HEK293 (cell line): ENCODE data around the gene PODXL2.
"Not testable (repeated sequence)": the region's sequence is repeated elsewhere in the genome, so short reads cannot be mapped to it uniquely, and the experiment has no call there.

Experiments used
- CTCF ChIA-PET: fragments of 350-600 bp; formaldehyde crosslinking; extraction: SDS; loops from one replicate; lab custom pipeline; 2021; ENCODE audit warnings: antibody characterized with exemption; lab: Yijun Ruan, JAX
- POLR2A ChIA-PET: fragments of 300-600 bp; formaldehyde crosslinking; extraction: SDS; loops from one replicate; lab custom pipeline; 2020; ENCODE audit warnings: antibody characterized with exemption, inconsistent platforms; lab: Yijun Ruan, JAX
- H3K27ac ChIP-seq: fragments of 200-500 bp; sonication (Bioruptor generic); 2 replicates; pipeline ENCODE4 v1.5.1; 2014; ENCODE audit warnings: low read depth, low read length, control low read depth, inconsistent platforms; ENCODE audit errors: extremely low read depth
- H3K36me3 ChIP-seq, 2 experiments: fragments of 200-500 bp in 1 of 2; sonication (Bioruptor generic) in 1 of 2; 1 replicate in 1 of 2; 2 replicates in 1 of 2; pipeline ENCODE4 v1.5.1; 2014 to 2017; ENCODE audit warnings: inconsistent platforms in 2 of 2, low read length in 2 of 2; ENCODE audit not compliant: control insufficient read depth in 2 of 2, insufficient read depth in 1 of 2
- H3K4me1 ChIP-seq: fragments of 200-500 bp; sonication (Bioruptor generic); 2 replicates; pipeline ENCODE4 v1.5.1; 2014; ENCODE audit warnings: mild to moderate bottlenecking, low read length, inconsistent platforms; ENCODE audit not compliant: control insufficient read depth, insufficient read depth
- H3K4me3 ChIP-seq: 2 replicates; pipeline ENCODE4 v1.5.1; 2011; ENCODE audit warnings: low read depth, mild to moderate bottlenecking, control low read depth, low read length, moderate library complexity
- H3K9me3 ChIP-seq: fragments of 200-500 bp; sonication (Bioruptor generic); 2 replicates; pipeline ENCODE4 v1.5.1; 2014; ENCODE audit warnings: low read depth, low read length, inconsistent platforms; ENCODE audit not compliant: control insufficient read depth, insufficient read depth
- IKZF3 ChIP-seq: fragments of 450-650 bp; IDR thresholded peaks from 2 replicates; pipeline ENCODE4 v1.5.0; 2018; ENCODE audit warnings: missing biosample characterization, mild to moderate bottlenecking, missing genetic modification characterization, moderate library complexity
- KLF1 ChIP-seq: fragments of 450-650 bp; formaldehyde crosslinking; IDR thresholded peaks from 2 replicates; pipeline ENCODE4 v1.5.1; 2016; ENCODE audit warnings: missing biosample characterization, missing genetic modification characterization
- KLF9 ChIP-seq: fragments of 450-650 bp; formaldehyde crosslinking; IDR thresholded peaks from 2 replicates; pipeline ENCODE4 v1.5.1; 2016; ENCODE audit warnings: missing biosample characterization, missing genetic modification characterization, low read depth
- ZBTB48 ChIP-seq: fragments of 450-650 bp; formaldehyde crosslinking; IDR thresholded peaks from 2 replicates; pipeline ENCODE4 v1.5.1; 2016; ENCODE audit warnings: missing biosample characterization, missing genetic modification characterization
- ZIC2 ChIP-seq: fragments of 450-650 bp; formaldehyde crosslinking; IDR thresholded peaks from 2 replicates; pipeline ENCODE4 v1.5.1; 2016; ENCODE audit warnings: missing biosample characterization, missing genetic modification characterization
- ZNF146 ChIP-seq: fragments of 450-650 bp; formaldehyde crosslinking; IDR thresholded peaks from 2 replicates; pipeline ENCODE4 v1.5.1; 2016; ENCODE audit warnings: missing biosample characterization, missing genetic modification characterization
- ZNF18 ChIP-seq: fragments of 450-650 bp; formaldehyde crosslinking; IDR thresholded peaks from 2 replicates; pipeline ENCODE4 v1.5.1; 2016; ENCODE audit warnings: missing biosample characterization, missing genetic modification characterization
- ZNF350 ChIP-seq: fragments of 450-650 bp; formaldehyde crosslinking; IDR thresholded peaks from 2 replicates; pipeline ENCODE4 v1.5.0; 2017; ENCODE audit warnings: missing biosample characterization, mild to moderate bottlenecking, missing genetic modification characterization
- ZNF623 ChIP-seq: fragments of 450-650 bp; formaldehyde crosslinking; IDR thresholded peaks from 2 replicates; pipeline ENCODE4 v1.5.1; 2016; ENCODE audit warnings: missing biosample characterization, missing genetic modification characterization
- ZNF747 ChIP-seq: fragments of 450-650 bp; formaldehyde crosslinking; IDR thresholded peaks from 2 replicates; pipeline ENCODE4 v1.5.1; 2016; ENCODE audit warnings: missing biosample characterization, missing genetic modification characterization
- ZNF776 ChIP-seq: fragments of 450-650 bp; formaldehyde crosslinking; IDR thresholded peaks from 2 replicates; pipeline ENCODE4 v1.5.0; 2017; ENCODE audit warnings: missing biosample characterization, missing genetic modification characterization, borderline replicate concordance
- ZNF791 ChIP-seq: fragments of 450-650 bp; formaldehyde crosslinking; IDR thresholded peaks from 2 replicates; pipeline ENCODE4 v1.5.1; 2016; ENCODE audit warnings: missing biosample characterization, missing genetic modification characterization
- ZNF792 ChIP-seq: fragments of 450-650 bp; formaldehyde crosslinking; IDR thresholded peaks from 2 replicates; pipeline ENCODE4 v1.5.1; 2016; ENCODE audit warnings: missing biosample characterization, missing genetic modification characterization
- TF ChIP-seq, protein P1 (sequence below): fragments of 450-650 bp; formaldehyde crosslinking; IDR thresholded peaks from 2 replicates; pipeline ENCODE4 v1.5.1; 2016; ENCODE audit warnings: missing biosample characterization, missing genetic modification characterization
- TF ChIP-seq, protein P2 (sequence below): fragments of 450-650 bp; formaldehyde crosslinking; IDR thresholded peaks from 2 replicates; pipeline ENCODE4 v1.5.1; 2016; ENCODE audit warnings: missing biosample characterization, missing genetic modification characterization
- TF ChIP-seq, protein P3 (sequence below): fragments of 450-650 bp; formaldehyde crosslinking; optimal IDR thresholded peaks from 2 replicates; pipeline ENCODE3; 2016; ENCODE audit warnings: missing biosample characterization, mild to moderate bottlenecking, missing genetic modification characterization

The PODXL2 gene

DNA sequence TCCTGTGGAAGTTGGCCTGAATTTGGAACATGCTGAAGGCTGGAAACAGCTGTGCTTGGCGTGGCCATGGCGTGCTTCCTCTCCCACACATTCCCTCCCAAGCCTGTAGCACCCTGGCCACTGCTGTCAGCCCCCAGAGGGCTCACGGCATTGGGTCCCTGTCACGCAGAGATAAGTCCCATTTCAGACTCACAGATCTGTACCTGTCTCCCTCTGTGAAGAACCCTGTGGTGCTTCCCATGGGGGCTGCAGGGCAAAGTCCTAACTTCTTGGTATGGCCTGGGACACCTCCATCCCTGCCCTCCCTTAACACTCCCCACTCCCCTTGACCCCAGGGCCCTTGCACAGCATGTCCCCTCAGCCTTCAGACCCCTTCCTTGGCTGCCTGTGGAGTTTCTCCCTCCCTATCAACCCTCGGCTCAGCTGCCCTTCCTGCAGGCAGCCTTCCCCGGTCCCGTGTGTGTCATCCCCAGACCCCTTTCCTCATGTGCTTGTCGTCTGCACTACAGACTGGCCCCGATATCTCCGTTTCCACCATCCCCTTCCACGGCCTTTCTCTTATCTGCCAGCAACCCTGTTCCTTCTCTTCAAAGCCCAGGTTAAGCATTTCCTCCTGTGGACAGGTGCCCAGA lies 72.4 kb downstream of the PODXL2 start:
- TF ChIP-seq ZNF623 (tag by site-specific recombination): peak; percentile 31; the same call in 1 of the 2 replicates
- TF ChIP-seq KLF9 (tag by site-specific recombination): no peak
- peak; percentile 66 for TF ChIP-seq ZIC2
- Histone ChIP-seq H3K4me1 (no peaks in the 10 kb centered on the region), H3K9me3 (no peaks in the 10 kb centered on the region), H3K27ac (no peak overlapping the region), H3K36me3 (no peaks in the 10 kb centered on the region), H3K4me3 (no peak overlapping the region)
- CTCF ChIA-PET: no interaction called here
- POLR2A ChIA-PET: no interaction called here

DNA sequence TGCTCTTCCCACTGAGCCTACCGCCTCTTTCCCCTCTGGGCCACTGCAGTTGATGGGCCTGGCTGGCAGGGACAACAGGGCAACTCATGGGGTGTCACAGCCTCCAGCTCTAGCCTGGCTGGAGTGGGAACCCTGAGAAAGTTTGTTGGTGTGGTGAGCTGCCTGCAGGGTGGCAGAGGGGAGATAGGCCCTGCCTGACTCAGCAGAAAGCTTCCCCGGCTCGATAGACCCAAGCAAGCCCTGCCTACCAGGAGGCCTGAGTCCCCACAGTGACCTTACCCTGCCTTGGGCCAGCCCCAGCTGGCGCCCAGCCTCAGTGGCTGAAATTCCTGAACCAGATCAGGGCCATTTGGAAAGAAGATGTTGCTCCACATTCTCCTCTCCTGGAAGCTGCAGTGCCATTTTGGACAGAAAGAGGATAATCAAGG lies 73.2 kb downstream of the PODXL2 start:
- Histone ChIP-seq H3K4me3 (no peak overlapping the region), H3K9me3 (no peaks in the 10 kb centered on the region), H3K4me1 (no peaks in the 10 kb centered on the region)
- POLR2A ChIA-PET: no interaction called here
- CTCF ChIA-PET: no interaction called here
- TF ChIP-seq ZNF791 (tag by site-specific recombination) (no peak), ZNF776 (tag by site-specific recombination) (no peak), ZNF747 (tag by site-specific recombination) (no peak), ZNF792 (tag by site-specific recombination) (no peak), ZBTB48 (tag by site-specific recombination) (no peak), ZNF350 (tag by site-specific recombination) (no peak), KLF1 (tag by site-specific recombination) (no peak), IKZF3 (no peak)
- TF ChIP-seq, protein P1, sequence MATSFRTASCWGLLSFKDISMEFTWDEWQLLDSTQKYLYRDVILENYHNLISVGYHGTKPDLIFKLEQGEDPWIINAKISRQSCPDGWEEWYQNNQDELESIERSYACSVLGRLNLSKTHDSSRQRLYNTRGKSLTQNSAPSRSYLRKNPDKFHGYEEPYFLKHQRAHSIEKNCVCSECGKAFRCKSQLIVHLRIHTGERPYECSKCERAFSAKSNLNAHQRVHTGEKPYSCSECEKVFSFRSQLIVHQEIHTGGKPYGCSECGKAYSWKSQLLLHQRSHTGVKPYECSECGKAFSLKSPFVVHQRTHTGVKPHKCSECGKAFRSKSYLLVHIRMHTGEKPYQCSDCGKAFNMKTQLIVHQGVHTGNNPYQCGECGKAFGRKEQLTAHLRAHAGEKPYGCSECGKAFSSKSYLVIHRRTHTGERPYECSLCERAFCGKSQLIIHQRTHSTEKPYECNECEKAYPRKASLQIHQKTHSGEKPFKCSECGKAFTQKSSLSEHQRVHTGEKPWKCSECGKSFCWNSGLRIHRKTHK (tag by site-specific recombination): no peak
- TF ChIP-seq, protein P2, sequence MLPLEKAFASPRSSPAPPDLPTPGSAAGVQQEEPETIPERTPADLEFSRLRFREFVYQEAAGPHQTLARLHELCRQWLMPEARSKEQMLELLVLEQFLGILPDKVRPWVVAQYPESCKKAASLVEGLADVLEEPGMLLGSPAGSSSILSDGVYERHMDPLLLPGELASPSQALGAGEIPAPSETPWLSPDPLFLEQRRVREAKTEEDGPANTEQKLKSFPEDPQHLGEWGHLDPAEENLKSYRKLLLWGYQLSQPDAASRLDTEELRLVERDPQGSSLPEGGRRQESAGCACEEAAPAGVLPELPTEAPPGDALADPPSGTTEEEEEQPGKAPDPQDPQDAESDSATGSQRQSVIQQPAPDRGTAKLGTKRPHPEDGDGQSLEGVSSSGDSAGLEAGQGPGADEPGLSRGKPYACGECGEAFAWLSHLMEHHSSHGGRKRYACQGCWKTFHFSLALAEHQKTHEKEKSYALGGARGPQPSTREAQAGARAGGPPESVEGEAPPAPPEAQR: no peak
- TF ChIP-seq, protein P3, sequence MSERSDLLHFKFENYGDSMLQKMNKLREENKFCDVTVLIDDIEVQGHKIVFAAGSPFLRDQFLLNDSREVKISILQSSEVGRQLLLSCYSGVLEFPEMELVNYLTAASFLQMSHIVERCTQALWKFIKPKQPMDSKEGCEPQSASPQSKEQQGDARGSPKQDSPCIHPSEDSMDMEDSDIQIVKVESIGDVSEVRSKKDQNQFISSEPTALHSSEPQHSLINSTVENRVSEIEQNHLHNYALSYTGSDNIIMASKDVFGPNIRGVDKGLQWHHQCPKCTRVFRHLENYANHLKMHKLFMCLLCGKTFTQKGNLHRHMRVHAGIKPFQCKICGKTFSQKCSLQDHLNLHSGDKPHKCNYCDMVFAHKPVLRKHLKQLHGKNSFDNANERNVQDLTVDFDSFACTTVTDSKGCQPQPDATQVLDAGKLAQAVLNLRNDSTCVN: no peak
- TF ChIP-seq, all 188 proteins: peak for 0
- Histone ChIP-seq H3K27ac (no peak overlapping the region), H3K36me3 (no peaks in the 10 kb centered on the region)

DNA sequence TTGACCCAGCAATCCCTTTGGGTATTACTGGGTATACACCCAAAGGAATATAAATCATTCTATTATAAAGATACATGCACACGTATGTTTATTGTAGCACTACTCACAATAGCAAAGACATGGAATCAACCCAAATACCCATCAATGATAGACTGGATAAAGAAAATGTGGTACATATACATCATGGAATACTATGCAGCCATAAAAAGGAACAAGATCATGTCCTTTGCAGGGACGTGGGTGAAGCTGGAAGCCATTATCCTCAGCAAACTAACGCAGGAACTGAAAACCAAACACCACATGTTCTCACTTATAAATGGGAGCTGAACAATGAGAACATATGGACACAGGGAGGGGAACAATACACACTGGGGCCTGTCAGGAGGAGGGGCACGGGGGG lies 75.9 kb downstream of the PODXL2 start:
- H3K36me3 ChIP-seq, H3K4me1 ChIP-seq, H3K4me3 ChIP-seq, H3K9me3 ChIP-seq, H3K27ac ChIP-seq, POLR2A ChIA-PET: not testable (repeated sequence)
- peak; percentile 78 for TF ChIP-seq ZNF146 (tag by site-specific recombination)
- CTCF ChIA-PET: interaction anchor here (1.3 kb wide), 1 partner anchor 31 kb away, joined by 3 read pairs; no protein-coding TSS in a partner anchor

DNA sequence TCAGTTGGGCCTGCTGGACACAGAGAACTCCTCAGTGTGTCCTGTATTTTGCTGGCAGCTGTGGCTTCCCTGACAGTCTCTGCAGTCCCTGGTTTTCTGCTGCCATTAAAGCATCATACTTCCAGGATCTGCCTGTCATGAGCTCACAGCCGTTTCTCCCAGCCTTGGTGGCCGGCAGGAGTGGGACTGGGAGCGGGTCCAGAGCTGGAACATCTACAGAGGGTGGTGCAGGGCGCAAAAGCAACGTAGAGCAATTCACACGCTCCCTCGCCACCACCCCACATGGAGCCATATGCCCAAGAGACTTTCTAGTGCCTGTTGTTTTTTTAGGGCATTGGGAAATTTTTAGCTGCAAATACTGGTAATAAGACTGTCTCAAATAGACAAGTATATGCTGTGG lies 77.3 kb downstream of the PODXL2 start:
- CTCF ChIA-PET: interaction anchor here (1.3 kb wide), 1 partner anchor 11 kb away, joined by 5 read pairs; no protein-coding TSS in a partner anchor

More for the DNA sequence above, 77.3 kb downstream of the PODXL2 start:
- no peaks in the 10 kb centered on the region for H3K9me3 ChIP-seq
- no peak overlapping the region for H3K4me3 ChIP-seq
- POLR2A ChIA-PET: no interaction called here
- no peaks in the 10 kb centered on the region for H3K4me1 ChIP-seq
- H3K36me3 ChIP-seq: no peaks in the 10 kb centered on the region
- no peak for TF ChIP-seq ZNF18 (tag by site-specific recombination)
- H3K27ac ChIP-seq: no peak overlapping the region
